Ishikawa (cell line): ENCODE measurements around the gene PELO.

Source experiments
- CEBPB ChIP-seq: IDR thresholded peaks from 2 replicates; pipeline ENCODE4 v1.6.1; 2012
- RAD21 ChIP-seq: IDR thresholded peaks from 2 replicates; pipeline ENCODE4 v1.6.1; 2012; ENCODE audit warnings: low read depth
- TAF1 ChIP-seq: IDR thresholded peaks from 2 replicates; pipeline ENCODE4 v1.6.1; 2012; ENCODE audit warnings: low read depth, mild to moderate bottlenecking
- TF ChIP-seq, protein P1 (sequence below): IDR thresholded peaks from 2 replicates; pipeline ENCODE4 v1.6.1; 2012; ENCODE audit warnings: low read depth, mild to moderate bottlenecking
- TF ChIP-seq, protein P2 (sequence below): IDR thresholded peaks from 2 replicates; pipeline ENCODE4 v1.6.1; 2012

GRCh38 chr5:52804387-52804791 is 16.7 kb downstream of the PELO start:
- TF ChIP-seq, protein P1, sequence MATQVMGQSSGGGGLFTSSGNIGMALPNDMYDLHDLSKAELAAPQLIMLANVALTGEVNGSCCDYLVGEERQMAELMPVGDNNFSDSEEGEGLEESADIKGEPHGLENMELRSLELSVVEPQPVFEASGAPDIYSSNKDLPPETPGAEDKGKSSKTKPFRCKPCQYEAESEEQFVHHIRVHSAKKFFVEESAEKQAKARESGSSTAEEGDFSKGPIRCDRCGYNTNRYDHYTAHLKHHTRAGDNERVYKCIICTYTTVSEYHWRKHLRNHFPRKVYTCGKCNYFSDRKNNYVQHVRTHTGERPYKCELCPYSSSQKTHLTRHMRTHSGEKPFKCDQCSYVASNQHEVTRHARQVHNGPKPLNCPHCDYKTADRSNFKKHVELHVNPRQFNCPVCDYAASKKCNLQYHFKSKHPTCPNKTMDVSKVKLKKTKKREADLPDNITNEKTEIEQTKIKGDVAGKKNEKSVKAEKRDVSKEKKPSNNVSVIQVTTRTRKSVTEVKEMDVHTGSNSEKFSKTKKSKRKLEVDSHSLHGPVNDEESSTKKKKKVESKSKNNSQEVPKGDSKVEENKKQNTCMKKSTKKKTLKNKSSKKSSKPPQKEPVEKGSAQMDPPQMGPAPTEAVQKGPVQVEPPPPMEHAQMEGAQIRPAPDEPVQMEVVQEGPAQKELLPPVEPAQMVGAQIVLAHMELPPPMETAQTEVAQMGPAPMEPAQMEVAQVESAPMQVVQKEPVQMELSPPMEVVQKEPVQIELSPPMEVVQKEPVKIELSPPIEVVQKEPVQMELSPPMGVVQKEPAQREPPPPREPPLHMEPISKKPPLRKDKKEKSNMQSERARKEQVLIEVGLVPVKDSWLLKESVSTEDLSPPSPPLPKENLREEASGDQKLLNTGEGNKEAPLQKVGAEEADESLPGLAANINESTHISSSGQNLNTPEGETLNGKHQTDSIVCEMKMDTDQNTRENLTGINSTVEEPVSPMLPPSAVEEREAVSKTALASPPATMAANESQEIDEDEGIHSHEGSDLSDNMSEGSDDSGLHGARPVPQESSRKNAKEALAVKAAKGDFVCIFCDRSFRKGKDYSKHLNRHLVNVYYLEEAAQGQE, result no peak
- TF ChIP-seq RAD21 (no peak), TAF1 (no peak), CEBPB (no peak)
- TF ChIP-seq, protein P2, sequence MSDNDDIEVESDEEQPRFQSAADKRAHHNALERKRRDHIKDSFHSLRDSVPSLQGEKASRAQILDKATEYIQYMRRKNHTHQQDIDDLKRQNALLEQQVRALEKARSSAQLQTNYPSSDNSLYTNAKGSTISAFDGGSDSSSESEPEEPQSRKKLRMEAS, result no peak
